Activated T-cell treated with anti-CD3 and anti-CD28 coated beads for 24 hours (primary cell): ENCODE measurements around the gene RABIF.
A peak's percentile ranks its signal among the peaks of the same experiment; 100 is the strongest.

Source experiments
- DNase-seq: peaks from one replicate; pipeline ENCODE4 v3.0.0-alpha.2; 2020; ENCODE audit warnings: low read depth

The RABIF gene

DNA sequence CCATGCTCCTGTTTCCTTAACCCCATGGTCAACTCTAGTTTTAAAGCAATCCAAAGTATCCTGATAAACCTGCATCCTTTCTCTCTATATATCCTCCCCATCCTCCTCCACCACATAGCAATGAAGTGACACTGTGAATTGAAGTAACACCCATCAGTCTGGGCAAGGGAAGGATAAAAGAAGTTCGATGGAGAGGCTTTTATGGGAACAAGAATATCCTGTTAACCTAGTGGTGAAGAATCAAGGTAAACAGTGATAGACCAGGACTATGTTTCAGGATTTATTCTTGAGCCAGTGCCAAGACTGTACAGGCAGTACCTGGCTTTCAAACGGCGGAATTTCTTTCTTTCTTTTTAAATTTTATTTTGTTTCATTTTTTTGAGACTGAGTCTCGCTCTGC, 17.6 kb downstream of the RABIF start:
- no peak for DNase-seq

DNA sequence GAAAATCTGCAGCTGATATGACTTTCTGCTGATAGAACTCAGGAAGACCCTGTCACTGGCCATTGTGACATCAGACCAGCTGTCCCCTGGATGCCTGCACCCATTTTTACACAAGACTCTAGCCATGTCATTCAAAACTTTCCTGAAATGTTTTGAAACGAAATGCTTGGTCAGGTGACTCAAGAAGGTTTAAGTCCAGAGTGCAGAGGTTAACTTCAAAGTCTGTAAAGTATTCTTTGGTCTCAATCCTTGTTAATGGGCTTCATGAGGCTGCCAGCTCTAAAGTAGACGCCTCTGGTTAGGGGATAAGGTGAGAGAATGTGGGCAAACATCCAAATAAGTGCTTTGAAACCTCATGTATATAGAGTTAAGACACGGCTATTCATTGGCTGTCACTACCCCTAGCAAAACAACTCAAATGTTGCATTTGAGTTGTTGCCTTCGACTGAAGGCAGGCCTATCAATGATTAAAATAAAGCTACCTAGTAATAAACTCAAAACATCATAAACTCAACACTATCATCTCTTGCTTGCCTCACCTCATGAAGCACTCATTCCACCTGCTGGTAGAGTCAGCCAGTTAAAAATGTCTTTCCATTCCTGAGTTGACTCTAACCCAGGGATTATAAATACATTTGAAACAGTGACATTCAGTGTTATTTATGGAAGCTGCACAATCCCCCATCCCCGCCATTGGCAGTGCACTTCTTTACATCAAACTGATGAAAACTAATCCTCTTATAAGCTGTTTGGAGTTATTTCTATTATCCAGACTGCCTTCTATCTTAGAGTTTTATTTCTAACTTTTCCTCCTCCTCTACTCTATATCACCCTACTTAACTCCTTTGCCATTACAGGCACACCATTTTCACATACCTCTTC, 26.0 kb downstream of the RABIF start:
- no peak for DNase-seq

DNA sequence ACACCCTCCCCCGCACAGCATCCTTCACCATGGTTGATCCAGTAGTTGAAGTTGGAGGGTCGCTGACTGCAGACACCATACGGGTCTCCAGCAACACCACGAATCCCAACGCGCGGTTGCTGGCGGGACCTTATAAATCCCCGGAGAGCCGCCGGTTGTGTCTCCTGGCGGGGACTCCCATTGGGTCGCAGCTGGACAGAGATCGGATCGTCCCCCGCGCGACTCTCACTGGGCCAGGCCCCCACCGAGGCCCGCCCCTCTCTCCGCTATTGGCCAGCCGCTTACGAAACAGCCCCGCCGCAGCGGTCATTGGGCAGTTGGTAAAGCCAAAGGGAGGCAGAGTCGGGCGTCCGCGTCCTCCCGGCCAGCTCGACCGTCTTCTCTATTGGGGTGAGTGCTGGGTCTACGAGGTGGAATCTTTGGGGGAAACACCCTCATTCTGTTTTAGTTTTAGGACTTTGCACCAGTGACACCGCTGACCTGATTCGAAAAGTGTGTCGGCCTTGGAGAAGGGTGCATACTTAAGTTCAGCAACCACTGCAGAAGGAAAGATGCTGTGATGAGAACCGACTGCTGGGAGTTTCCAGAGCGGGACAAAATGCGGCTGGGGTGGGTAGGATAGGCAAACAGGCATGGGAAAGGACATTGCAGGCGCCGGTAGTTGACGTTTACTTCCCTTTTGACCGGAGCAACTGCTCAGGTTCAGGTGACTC, 27.4 kb downstream of the RABIF start:
- peak; percentile 5 for DNase-seq

DNA sequence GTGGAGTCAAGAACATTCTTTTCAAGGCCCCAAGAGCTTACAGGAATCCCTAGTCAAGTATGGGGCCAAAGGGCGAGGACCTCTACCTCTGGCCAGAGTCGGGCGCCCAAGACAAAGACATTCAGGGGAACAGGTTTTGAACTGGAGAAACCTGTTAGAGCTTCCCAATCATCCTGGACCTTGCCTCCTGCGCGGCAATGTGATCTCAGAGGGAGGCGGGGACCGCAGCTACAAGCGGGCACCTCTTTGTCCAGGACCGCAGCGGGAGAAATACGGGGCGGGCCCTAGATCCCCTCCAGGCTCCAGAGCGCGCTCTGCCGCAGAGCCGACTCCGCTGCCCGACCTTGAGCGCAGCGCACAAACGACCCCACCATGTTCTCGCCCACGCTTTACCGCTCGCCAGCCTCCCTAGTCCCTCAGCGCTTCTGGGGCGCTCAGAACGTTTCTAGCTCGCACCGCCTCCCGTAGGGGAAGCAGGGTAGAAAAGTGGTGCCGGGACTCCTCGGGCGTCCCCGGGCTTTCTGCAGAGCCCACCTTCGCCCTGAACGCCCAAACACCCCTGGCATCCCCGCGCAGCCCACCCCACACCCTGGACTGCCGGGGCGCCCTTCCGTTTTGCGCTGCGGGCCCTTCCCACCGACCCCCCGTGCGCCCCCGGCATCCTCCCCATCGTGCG, 28.1 kb downstream of the RABIF start:
- no peak for DNase-seq

DNA sequence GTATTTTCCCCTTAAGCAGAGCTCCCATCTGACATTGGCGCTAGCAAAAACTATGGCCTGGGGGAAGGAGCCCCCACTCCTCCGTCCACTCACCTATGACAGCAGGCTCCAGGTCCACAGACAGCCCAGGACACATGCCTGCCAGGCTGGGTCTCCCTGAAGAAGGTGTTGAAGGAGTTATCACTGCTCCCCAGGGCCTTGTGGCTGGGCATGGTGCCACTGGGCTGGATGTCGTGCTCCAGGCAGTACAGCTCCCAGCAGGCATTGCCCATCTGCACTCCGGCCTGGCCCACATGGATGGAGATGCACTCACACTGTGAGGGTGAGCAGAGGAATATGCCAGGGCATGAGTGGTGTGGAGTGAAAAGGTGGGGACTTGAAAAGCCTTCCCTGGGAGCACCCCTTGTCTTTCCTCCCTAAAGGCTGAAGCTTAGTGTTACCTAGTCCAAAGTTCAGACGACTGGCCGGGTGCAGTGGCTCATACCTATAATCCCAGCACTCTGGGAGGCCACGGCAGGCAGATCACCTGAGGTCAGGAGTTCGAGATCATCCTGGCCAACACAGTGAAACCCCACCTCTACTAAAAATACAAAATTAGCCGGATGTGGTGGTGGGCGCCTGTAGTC, 30.0 kb downstream of the RABIF start:
- no peak for DNase-seq

DNA sequence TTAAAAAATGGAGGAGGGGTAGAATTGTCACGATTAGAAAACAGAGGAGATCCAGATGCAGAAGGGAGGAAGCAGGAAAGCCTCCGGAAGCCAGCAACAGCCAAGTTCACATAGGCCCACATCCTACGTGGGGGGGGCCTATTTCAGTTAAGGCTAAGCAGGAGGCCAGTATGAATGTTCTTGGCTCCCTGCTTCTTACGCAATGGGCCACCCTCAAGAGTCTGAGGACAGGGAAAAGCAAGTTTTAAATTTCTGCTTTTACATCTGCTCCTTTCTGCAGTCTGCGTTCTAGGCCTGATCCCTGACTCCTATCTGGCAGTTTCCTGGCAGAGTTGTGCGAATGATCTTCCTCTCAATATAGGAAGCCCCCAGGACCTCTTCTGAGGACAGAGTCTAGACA, 30.6 kb downstream of the RABIF start:
- DNase-seq = no peak

DNA sequence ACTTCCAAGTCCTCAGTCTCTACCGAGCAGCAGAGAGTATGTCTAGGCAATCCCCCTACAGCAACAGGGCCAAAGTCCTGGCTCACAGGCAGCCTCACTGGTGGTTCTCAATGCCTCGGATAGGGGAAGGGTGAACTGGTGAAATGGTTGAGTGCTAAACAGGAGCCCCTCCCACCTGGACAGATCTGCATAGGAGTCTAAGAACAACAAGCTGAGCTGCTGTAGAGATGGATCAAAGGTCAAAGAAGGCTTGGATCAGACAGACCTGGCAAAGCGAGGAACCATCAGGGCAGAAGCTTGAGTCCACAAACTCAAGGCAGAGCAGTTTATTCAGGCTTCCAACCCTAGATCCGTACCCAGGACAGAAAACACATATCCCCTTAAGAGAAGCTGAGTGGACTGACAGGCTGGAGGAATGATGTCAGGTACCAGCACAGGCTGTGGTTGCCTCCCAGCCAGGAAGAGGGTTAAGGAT, 31.8 kb downstream of the RABIF start:
- no peak for DNase-seq

DNA sequence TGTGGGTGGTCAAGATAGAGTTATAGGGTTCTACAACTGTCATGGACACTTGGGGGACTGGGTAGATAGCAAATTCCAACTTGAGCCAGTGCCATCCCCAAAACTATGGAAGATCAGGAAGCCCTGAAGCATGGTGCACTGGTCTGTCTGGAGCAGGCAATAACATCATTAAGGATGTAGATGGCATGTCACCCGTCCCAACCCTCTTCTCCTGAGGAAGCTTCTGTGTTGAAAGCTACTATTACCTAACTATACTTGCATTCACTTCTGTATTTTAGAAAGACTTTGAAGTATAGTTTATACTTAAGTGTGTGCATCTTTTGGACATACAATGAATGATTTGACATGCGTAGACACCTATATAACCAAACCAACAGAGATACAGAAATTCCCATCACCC, 32.9 kb downstream of the RABIF start:
- no peak for DNase-seq

DNA sequence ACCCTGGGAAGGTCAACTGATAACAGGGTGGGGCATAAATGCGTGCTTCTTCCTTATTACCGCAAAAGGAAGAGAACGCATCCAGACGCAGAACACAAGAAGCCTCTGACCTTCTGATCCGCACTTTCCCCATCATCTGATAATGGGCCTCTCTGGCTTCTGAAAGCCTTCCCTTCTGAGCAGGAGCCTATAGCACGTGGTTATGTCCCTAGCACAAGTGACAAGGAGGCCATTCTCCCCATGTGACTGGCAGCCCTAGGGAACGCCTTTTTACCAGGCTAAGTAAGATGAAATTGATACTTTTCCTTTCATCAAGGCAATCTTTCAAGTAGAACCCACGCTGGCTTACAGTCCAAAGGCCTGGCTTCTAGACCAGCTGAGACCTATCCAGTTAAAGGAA, 34.2 kb downstream of the RABIF start:
- no peak for DNase-seq

DNA sequence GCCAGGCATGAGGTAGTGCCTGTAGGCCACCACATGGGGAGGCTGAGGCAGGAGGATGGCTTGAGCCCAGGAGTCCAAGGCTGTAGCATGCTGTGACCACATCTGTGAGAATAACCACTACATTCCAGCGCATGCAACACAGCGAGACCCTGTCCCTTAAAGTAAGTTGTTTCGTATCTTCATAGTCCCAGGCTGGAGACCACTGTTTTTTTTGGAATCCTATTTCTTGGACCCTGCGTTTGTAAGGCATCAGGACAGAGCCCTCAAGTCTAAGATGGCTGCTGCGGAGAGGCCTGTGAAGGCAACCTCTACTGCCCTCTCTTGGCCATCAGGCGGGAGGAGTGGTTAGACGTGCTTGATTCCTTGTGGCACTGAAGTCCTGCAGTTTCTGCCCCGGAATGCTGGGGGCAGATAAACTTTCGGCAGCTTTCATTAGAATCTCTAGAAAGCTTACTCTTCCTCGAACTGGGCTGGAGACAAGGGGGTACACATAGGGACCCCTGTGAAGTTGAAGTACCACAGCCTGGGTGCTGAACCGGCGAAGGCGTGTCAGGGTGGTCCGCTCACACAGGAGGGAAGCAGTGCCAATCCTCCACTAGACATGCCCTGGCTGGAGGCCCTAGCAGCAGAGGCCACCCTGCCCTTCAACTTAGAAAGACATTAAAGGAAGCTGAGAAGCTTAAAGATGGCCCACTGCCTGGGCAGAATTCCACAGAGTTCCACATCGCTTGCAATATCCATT, 36.6 kb downstream of the RABIF start:
- DNase-seq = no peak

DNA sequence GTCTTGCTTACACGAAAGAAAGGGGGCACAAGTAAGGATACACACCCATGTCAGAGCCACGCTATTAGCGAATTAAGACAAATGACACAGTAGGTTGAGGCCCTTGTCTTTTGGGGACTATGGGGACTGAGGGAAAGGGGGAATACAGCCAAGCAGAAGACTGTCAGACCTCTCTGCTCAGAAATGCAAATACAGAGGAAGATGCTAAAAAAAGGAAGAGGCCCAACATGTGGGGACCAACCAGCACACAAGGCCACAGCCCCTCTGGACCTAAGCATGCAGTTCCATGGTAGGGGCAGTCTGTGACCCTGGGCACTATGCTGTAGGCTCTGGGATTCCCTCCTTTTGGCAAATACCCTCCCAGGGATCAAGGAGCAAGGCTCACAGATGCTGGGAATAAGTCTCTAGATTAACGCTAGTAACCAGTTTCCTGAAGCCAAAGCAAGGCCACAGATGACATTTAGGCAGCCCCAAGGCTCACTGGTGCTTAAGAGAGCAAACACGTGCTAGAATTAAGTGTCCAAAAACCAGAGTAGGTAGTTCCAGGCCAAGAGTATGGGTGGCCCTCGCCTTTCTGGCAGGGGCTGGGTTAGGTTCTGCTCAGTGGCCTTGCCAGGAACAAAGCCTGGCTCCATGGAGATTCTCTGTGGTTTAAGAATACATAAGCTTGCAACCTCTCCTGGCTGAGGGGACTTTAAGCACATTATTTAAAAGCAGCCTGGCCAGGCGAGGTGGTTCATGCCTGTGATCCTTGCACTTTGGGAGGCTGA, 38.2 kb downstream of the RABIF start:
- no peak for DNase-seq

DNA sequence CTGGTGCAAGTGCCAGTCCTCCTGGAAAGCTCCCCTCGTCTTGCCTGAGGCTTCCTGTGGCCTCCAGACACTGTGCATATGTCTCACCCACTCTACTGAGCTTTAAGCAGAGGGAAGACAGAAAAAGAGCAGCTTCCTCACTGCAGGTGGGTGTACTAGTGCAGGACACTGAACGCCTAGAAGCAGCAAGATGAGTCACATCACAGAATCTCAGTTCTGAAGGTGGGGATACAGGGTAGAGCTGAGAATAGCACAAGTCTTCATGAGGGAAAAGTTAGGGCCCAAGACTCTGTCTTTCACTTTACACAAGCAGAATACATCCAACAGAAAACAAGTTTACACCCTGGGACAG, 40.8 kb downstream of the RABIF start:
- DNase-seq = no peak

DNA sequence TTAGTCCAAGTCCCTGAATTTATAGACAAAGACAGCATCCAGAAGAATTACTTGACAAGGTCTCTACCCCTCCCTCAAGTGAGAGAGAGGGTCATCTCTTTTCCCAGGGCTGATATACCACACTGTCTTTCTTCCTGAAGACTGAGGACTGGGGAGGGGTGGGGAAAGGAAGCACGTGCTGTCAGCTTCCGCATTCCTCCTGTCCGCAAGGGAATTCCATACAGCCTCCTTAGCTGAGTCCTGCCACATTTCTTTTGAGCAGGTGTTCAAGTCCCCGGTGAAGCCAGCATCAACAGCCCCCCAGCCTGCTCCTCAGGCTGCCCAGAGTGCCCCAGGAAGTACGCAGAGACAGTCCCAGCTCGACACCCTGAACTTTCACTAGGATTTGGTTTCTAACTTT, 44.0 kb downstream of the RABIF start:
- DNase-seq = no peak

DNA sequence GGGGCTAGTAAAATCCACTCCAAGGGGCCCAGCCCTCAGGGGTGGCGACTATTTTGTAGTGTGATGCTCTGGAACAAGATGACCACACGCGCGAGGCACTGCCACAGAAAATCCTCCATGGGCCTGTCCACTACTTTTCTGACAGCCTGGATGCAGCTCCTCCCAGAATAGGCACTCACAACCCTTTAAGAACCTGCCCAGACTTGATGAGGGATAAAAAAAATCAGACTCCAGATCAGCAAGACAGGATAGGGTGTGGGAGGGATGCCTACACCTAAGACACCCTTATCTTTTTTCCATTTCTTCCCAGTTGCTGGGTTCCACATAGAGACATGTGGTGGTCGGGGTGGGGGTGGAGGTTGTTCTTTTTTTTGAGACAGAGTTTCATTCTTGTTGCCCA, 44.7 kb downstream of the RABIF start:
- DNase-seq = no peak

DNA sequence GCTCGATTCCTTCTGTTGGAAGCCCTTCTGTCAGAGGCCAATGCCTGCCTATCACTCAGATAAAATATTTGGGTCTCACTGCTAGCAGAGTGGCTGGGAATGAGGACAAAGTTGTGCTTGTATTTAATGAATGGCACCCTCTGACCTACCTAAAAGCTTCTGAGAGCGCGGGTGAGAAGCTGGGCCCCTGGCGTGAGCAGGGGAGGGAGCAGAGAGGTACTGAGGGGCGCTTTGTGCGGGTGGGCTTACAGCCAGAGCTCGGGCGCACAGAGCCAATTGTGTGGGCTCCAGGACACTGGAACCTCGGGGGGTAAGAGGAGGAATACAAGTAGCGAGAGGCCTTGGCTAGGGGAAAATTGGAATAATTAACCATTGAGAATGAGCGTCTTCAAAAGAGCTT, 45.9 kb downstream of the RABIF start:
- no peak for DNase-seq

DNA sequence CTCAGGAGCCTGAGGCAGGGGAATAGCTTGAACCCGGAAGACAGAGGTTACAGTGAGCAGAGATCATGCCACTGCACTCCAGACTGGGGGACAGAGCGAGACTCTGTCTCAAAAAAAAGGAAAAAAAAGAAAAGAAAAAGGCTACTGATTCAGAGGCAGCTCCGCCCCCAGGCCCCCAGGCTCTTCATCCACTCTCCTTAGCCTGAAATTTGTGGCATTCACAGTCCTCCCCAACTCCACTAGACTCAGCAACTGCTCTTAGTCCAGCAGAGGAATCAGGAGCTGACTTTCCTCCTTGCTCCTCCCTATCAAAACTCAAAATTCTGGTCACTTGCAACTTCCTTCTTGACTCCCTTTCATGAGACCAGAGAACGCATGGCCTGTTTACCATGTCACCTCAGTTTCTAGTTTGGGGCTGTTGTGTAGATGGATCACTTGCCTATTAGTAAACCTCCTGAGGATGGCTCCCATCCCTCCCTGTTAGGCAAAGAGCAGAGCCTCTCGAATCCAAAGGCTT, 51.1 kb downstream of the RABIF start:
- DNase-seq = no peak

DNA sequence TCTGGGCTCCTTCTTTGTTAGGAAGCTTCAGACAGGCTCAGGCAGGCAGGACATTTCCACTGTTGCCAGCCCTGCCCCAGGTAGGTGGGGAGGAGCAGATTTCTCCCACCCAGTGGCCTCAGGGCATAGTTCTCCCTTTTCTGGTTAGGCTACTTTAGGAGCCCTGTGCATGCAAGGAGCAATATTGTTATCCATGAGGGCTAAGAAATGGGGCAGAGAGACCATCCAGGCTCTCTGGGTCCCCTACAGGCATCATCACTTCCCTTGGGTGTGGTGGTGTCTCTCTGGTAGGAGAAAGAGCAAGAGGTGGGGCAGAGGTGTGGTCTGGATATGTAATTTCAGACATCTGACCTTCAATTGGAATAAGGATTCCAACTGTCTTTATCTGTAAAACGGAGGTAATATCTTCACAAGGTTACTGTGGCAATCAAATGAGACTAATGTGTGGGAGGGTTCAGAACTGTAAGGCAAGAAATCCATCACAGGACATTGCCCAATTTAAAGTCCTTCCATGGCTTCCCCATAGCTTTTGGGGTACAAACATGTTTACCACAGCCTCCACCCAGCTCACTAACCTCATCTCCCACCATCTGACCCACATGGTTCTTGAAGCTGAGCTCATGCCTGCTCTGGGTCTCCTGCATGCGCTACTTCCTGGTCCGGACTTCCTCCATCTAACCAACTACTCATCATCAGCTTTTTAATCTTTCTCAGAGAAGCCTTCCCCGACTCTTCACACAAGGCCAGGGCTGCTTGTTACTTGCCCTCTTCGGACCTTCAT, 52.1 kb downstream of the RABIF start:
- DNase-seq = no peak

DNA sequence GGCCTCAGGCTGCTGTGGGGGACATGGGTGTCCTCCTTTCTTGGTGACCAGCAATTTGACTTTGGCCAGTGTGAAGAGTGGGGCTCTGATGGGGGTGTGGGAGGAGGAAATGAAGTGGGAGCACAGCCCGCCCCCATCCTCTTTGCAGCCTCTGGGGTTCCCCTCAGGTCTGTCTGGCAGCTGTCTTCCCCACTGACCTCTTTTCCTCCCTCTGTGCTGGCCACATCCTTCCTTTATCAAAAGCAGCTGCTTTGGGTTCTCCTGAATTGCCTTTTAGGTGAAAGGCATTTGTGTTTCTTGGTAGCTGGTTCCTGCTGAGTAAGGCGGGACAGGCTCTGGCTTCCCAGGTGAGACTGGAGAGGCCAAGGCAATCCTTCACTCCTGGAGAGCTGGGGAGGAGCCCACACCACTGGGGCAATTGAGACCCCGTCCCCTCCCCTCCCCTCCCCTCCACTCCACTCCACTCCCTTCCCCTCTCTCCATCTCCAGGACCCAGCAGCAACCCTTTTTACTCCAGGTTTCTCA, 53.3 kb downstream of the RABIF start:
- DNase-seq = no peak

DNA sequence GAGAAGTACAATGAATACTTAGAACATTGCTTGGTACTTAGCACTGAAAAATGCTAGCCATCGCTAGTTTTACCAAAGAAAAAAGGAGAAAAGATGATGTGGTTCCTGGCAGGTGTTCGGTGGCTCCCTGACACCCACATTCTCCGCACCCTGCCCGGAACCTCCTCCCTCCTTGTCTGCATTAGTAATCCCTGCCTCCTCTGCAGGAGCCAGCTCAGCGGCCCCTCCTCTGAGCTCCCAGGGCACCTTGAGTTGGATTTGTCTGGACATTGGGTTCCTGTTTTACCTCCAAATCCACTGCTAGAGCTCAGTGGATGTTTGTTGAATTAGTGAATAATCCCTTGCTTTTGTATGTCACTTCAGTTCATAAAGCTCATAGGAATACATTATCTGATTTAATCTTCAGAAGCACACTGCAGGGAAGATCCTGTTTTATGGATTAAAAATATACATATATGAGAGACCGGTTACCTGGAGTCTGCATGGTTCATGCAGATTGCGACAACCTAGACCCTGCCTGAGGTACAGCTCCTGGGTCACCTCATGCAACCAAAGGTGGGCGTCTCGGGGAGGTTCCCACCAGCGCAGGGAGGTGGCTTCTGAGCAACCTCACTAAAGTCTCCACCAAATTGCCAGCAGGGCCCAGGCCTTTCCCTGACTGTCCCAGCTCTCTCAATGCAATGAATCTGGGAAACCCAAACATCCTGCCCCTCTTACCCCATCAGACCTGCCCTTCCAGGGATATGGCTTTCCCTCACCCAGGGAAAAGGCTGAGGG, 54.0 kb downstream of the RABIF start:
- no peak for DNase-seq
